ENCODE results near the gene DIP2C.
"Not testable (repeated sequence)": the region's sequence is repeated elsewhere in the genome, so short reads cannot be mapped to it uniquely, and the experiment has no call there.

Gene DIP2C

GRCh38 chr10:659688-660141, 29.8 kb downstream of the DIP2C start:
- DNase-seq, result no peak

DNA sequence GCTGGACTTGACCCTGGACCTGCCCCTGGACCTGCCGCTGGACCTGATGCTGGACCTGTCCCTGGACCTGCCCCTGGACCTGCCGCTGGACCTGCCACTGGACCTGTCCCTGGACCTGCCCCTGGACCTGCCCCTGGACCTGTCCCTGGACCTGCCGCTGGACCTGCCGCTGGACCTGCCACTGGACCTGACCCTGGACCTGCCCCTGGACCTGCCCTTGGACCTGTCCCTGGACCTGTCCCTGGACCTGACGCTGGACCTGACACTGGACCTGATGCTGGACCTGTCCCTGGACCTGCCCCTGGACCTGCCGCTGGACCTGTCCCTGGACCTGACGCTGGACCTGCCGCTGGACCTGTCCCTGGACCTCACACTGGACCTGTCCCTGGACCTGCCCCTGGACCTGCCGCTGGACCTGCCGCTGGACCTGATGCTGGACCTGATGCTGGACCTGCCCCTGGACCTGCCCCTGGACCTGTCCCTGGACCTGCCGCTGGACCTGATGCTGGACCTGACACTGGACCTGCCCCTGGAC, 31.6 kb downstream of the DIP2C start:
- not testable (repeated sequence) for DNase-seq

DNA sequence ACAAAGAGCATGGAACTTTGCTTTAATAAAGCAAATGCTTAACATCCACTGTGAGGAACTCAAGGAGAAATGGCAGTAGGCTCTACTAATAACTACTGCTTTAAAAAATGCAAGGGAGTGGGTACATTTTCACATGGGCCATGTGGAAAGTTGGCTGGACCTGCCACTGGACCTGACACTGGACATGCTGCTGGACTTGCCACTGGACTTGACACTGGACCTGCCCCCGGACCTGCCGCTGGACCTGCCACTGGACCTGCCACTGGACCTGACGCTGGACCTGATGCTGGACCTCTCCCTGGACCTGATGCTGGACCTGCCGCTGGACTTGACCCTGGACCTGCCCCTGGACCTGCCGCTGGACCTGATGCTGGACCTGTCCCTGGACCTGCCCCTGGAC, 32.6 kb downstream of the DIP2C start:
- DNase-seq, result no peak

- no peak for DNase-seq
Measured at GRCh38 chr10:655184-655583, 34.3 kb downstream of the DIP2C start.

DNA sequence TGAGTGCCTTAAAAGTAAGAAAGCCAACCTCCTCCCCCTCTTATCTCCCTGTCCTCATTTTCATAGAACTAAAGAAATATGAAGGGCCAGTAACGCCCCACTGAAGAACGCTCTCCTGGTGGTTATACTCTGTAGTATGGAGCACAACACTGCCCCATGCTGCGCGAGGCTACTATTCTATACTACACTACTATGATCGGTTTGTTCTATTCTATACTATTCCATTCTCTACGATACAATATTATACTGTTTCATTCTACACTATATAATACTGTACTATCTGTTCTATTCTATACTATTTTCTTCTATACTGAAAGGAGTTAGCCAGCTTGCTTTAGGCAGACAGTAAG, 34.8 kb downstream of the DIP2C start:
- DNase-seq, result no peak

DNA sequence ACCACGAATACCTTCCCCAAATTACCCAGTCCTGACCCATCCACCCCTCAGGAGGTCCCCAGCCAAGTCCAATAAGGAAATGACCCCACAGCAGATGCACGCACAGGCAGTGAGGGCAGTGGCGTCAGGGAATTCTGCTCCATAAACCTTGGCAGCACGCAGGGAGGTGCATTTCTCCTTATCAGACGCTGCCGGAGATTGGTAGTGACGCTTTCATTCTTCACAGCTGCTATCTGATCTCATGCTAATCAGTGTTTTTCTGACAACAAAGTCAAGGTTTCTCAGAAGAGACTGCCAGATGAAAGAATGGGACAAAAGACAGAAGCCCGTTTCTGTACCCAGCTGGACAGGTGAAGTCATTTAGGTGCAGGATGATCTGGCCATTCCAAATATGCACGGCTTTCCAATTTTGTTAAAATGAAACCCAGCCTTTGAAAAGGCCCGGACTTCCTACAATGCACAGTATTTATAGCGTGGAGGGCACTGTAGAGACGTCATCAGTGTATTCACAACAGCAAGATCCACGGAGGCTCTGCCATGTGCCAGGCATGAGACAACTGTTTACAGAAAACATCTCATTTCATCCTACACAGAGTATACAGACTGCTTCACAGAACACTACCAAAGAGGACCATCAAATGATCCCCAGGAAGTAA, 35.3 kb downstream of the DIP2C start:
- DNase-seq, result no peak

GRCh38 chr10:652832-653459, 36.5 kb downstream of the DIP2C start:
- DNase-seq, result not testable (repeated sequence)

GRCh38 chr10:652233-652632, 37.2 kb downstream of the DIP2C start:
- no peak for DNase-seq

- DNase-seq, result no peak
Measured at GRCh38 chr10:651692-652091, 37.8 kb downstream of the DIP2C start.

- no peak for DNase-seq
Measured at GRCh38 chr10:650886-651615, 38.4 kb downstream of the DIP2C start.

DNA sequence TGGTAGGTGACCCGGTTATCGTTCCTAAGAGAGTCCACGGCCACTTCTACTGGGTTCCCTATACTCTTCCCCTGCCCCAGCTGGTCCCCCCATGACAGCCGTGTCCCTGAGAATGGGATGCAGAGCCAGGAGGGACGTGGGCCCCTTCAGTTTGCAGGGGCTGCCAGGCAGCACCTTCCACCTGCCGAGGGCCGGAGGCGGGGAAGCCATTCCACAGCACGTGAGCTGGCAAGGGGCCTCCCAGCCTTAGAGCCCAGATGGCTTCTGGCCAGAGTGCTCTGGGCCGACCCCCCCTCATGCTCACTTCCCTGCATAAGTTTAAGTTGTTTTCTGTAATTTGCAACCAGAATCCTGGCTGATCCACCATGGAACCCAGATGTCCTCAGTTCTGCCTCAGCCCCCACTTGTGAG, 39.0 kb downstream of the DIP2C start:
- no peak for DNase-seq

GRCh38 chr10:649798-650440, 39.5 kb downstream of the DIP2C start:
- no peak for DNase-seq

GRCh38 chr10:649445-649797, 40.0 kb downstream of the DIP2C start:
- no peak for DNase-seq

DNA sequence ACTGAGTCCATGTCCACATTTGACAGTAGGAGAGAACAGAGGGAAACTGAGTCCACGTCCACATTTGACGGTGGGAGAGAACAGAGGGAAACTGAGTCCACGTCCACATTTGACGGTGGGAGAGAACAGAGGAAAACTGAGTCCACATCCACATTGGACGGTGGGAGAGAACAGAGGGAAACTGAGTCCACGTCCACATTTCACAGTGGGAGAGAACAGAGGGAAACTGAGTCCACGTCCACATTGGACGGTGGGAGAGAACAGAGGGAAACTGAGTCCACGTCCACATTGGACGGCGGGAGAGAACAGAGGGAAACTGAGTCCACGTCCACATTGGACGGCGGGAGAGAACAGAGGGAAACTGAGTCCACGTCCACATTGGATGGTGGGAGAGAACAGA, 42.4 kb downstream of the DIP2C start:
- DNase-seq, result not testable (repeated sequence)

DNA sequence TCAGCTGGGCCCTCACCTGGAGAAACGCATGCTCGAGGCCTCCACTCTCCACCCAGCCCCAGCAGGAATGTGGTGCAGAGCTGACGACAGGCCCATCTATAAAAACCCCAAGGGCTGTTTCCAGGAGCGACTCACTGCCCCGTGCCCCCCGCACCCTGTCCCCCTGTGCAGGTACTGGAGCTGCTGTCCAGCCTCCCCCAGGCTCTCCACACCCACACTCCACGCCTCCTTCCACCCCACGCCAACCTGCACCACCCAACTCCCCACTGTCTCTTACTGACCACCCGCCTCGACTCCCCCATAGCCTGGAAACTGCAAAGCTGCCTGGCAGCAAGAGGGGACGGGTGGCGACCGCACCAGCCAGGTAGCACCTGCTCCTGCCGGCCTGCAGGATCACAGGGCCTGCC, 43.3 kb downstream of the DIP2C start:
- no peak for DNase-seq

DNA sequence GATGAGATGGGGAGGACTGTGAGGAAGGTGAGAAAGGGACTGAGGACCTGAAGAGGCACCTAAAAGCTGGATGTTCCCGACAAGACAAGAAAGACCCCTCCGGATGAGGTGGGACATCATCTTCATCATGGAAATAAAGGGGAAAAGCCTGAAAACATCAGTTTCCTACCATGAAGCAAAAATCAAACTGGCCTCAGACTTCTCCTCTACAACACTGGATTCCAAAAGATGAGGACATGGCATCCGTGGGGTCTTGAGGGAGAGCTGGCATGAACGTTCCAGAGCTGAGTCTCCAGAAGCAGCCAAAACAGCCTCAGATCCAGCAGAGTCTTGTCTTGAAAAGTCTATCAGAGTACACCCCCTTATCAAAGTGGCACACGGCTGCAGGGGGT, 44.5 kb downstream of the DIP2C start:
- DNase-seq, result no peak

- no peak for DNase-seq
Measured at GRCh38 chr10:644076-644942, 45.2 kb downstream of the DIP2C start.

- DNase-seq, result no peak
Measured at GRCh38 chr10:642186-642890, 47.1 kb downstream of the DIP2C start.

- no peak for DNase-seq
Measured at GRCh38 chr10:641149-642010, 48.1 kb downstream of the DIP2C start.

- no peak for DNase-seq
Measured at GRCh38 chr10:640673-641045, 48.8 kb downstream of the DIP2C start.
